Lung (tissue), 12 donors: Measurements from ENCODE around the gene PRKAG1. TPM values are rescaled to one million over a fixed set of nuclear protein-coding genes. Genes with fewer than 3 reads are reported as not detected.

ENCODE experiments used
- ATAC-seq: fragments of 200-7000 bp; cut with Tn5 transposase; one replicate; pipeline ENCODE4 v1.9.1; 2020; ENCODE audit warnings: moderate number of reproducible peaks; ENCODE audit not compliant: insufficient read depth, low FRiP score
- DNase-seq, 3 donors: peaks; one replicate each; pipeline ENCODE4 v3.0.0-alpha.2; 2013 to 2017
- H3K27ac ChIP-seq, 2 donors: one replicate each; pipeline ENCODE4 v1.5.1; 2013; ENCODE audit warnings: mild to moderate bottlenecking in 2 of 2, moderate library complexity in 2 of 2, control low read depth in 1 of 2, inconsistent platforms in 1 of 2, low read depth in 1 of 2, low read length in 1 of 2
- H3K27me3 ChIP-seq, 3 donors: one replicate each; pipeline ENCODE4 v1.5.1; 2013; ENCODE audit warnings: low read length in 2 of 3; ENCODE audit not compliant: control insufficient read depth in 3 of 3, insufficient read depth in 3 of 3
- H3K36me3 ChIP-seq, 4 donors: one replicate each; pipeline ENCODE4 v1.5.1; 2013; ENCODE audit warnings: low read length in 4 of 4, mild to moderate bottlenecking in 1 of 4, moderate library complexity in 1 of 4; ENCODE audit not compliant: control insufficient read depth in 4 of 4, insufficient read depth in 4 of 4
- H3K4me1 ChIP-seq, 5 donors: one replicate each; pipeline ENCODE4 v1.5.1; 2013; ENCODE audit warnings: low read length in 5 of 5, mild to moderate bottlenecking in 2 of 5, moderate library complexity in 1 of 5; ENCODE audit not compliant: control insufficient read depth in 5 of 5, insufficient read depth in 5 of 5
- H3K4me3 ChIP-seq: one replicate; pipeline ENCODE4 v1.5.1; 2013; ENCODE audit warnings: mild to moderate bottlenecking, control low read depth, moderate library complexity
- H3K9ac ChIP-seq, 2 donors: one replicate each; pipeline ENCODE4 v1.5.1; 2013; ENCODE audit warnings: low read length in 2 of 2, control low read depth in 1 of 2; ENCODE audit not compliant: insufficient read depth in 1 of 2
- H3K9me3 ChIP-seq, 4 donors: one replicate each; pipeline ENCODE4 v1.5.1; 2013; ENCODE audit warnings: low read length in 3 of 4, mild to moderate bottlenecking in 1 of 4, moderate library complexity in 1 of 4; ENCODE audit not compliant: control insufficient read depth in 4 of 4, insufficient read depth in 3 of 4
- CTCF ChIP-seq: IDR thresholded peaks from 2 replicates; pipeline ENCODE4 v1.5.1; 2012; ENCODE audit warnings: mild to moderate bottlenecking; ENCODE audit errors: control extremely low read depth, extremely low read depth
- WGBS, 2 donors: extraction: QIAGEN DNeasy Blood & Tissue Kit; methylation state at CpG; one replicate each; pipeline ENCODE4 v1.1.7; 2013; 5-methylcytosine and 5-hydroxymethylcytosine counted together
- polyA plus RNA-seq, 2 donors: library from polyadenylated mRNA; stranded (reverse); fragments of 200-250 nt; gene quantifications; one replicate each; pipeline ENCODE4 v1.2.1, GENCODE V29; 2013
- total RNA-seq, 2 donors: library from RNA; depleted of rRNA in 1 of 2; stranded (reverse); fragments of >200 nt in 1 of 2; gene quantifications; one replicate each; pipeline ENCODE4 v1.2.1, GENCODE V29; 2014 to 2021
- donor health status: control.
- donor health status: control.
- donor health status: Bipolar disorder and iron deficiency.
- donor health status: healthy.
- donor health status: DM: yes; HTN: yes; CAD: no.

PRKAG1 gene
- total and polyA plus RNA-seq, 4 donors: 33.1 to 54.5 (median 49.6) TPM

- H3K4me1 ChIP-seq: peaks cover 0 to 13% (median 10%) of the 10 kb centered on the region in 5 donors
- H3K27ac ChIP-seq: no peak overlapping the region
- no peak overlapping the region for H3K4me3 ChIP-seq
- ATAC-seq (no peak), DNase-seq (no peak)
- H3K36me3 ChIP-seq: no peaks in the 10 kb centered on the region
- 22 to 35% methylated on average over 10 of the region's 10 CpGs for WGBS, 2 donors
- no peak for TF ChIP-seq CTCF
- peaks cover 0 to 4% (median 0%) of the 10 kb centered on the region in 4 donors for H3K9me3 ChIP-seq
- peaks cover 0 to 76% (median 62%) of the 10 kb centered on the region in 3 donors for H3K27me3 ChIP-seq
- H3K9ac ChIP-seq: peak overlapping the region in 1 of 2 donors; percentile 23
Observed at GRCh38 chr12:48970702-48971334, 47.8 kb downstream of the PRKAG1 start.

- peak in 2 of 3 donors; percentile 48 to 50 for DNase-seq
- H3K9me3 ChIP-seq: peaks cover 0 to 4% (median 0%) of the 10 kb centered on the region in 4 donors
- no peak for TF ChIP-seq CTCF
- H3K27me3 ChIP-seq: peaks cover 0 to 76% (median 60%) of the 10 kb centered on the region in 3 donors
- ATAC-seq: no peak
- H3K27ac ChIP-seq: no peak overlapping the region
- H3K9ac ChIP-seq: no peak overlapping the region
- H3K4me1 ChIP-seq: peaks cover 0 to 13% (median 10%) of the 10 kb centered on the region in 5 donors
- H3K4me3 ChIP-seq: no peak overlapping the region
- no peaks in the 10 kb centered on the region for H3K36me3 ChIP-seq
- WGBS, 2 donors: 8 to 11% methylated on average over 62 to 77 of the region's 77 CpGs
Observed at GRCh38 chr12:48969833-48970701, 48.5 kb downstream of the PRKAG1 start.

GRCh38 chr12:48969160-48969771, 49.3 kb downstream of the PRKAG1 start:
- DNase-seq (no peak), ATAC-seq (no peak)
- H3K4me3 ChIP-seq: no peak overlapping the region
- H3K9ac ChIP-seq: no peak overlapping the region
- no peak for TF ChIP-seq CTCF
- H3K4me1 ChIP-seq: peaks cover 0 to 13% (median 10%) of the 10 kb centered on the region in 5 donors
- no peak overlapping the region for H3K27ac ChIP-seq
- 61 to 62% methylated on average over 8 of the region's 8 CpGs for WGBS, 2 donors
- H3K36me3 ChIP-seq: no peaks in the 10 kb centered on the region
- peaks cover 0 to 79% (median 58%) of the 10 kb centered on the region in 3 donors for H3K27me3 ChIP-seq
- H3K9me3 ChIP-seq: peaks cover 0 to 4% (median 0%) of the 10 kb centered on the region in 4 donors
